Cardiac fibroblast (primary cell): ENCODE measurements around the gene SUN1.

ENCODE experiments used
- DNase-seq, 2 donors: peaks; one replicate each; pipeline versions ENCODE4 v3.0.0 to v3.0.0-alpha.2; 2010; ENCODE audit warnings: low read depth in 2 of 2
- H3K4me3 ChIP-seq, 2 donors: replicated peaks in 1 of 2; 1 replicate in 1 of 2; 2 replicates in 1 of 2; pipeline ENCODE4 v1.5.1; 2011; ENCODE audit warnings: low read depth in 2 of 2, low read length in 2 of 2, mild to moderate bottlenecking in 2 of 2, moderate library complexity in 1 of 2
- TF ChIP-seq, protein P1 (sequence below): IDR thresholded peaks from one replicate; pipeline ENCODE4 v1.5.1; 2011; ENCODE audit warnings: low read depth, mild to moderate bottlenecking, low read length, inconsistent platforms

The SUN1 gene

DNA sequence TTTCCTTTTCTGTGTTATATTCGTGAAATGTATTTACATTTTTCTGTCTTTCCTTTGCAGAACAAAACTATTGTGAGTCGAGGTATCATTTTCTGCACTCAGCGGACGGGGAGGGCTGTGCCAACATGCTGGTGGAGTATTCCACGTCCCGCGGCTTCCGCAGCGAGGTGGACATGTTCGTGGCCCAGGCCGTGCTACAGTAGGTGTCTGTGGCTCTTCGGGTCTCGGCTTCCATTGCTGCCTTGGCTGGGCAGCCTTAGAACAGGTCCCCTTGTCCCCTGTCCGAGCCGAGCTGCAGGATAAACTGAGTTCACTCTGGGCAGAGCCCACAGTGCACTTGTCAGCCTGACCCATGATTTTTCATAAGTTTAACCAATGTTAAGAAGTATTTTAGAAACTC lies 58.6 kb downstream of the SUN1 start:
- no peak for DNase-seq
- no peak overlapping the region for H3K4me3 ChIP-seq
- TF ChIP-seq, protein P1, sequence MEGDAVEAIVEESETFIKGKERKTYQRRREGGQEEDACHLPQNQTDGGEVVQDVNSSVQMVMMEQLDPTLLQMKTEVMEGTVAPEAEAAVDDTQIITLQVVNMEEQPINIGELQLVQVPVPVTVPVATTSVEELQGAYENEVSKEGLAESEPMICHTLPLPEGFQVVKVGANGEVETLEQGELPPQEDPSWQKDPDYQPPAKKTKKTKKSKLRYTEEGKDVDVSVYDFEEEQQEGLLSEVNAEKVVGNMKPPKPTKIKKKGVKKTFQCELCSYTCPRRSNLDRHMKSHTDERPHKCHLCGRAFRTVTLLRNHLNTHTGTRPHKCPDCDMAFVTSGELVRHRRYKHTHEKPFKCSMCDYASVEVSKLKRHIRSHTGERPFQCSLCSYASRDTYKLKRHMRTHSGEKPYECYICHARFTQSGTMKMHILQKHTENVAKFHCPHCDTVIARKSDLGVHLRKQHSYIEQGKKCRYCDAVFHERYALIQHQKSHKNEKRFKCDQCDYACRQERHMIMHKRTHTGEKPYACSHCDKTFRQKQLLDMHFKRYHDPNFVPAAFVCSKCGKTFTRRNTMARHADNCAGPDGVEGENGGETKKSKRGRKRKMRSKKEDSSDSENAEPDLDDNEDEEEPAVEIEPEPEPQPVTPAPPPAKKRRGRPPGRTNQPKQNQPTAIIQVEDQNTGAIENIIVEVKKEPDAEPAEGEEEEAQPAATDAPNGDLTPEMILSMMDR: no peak

DNA sequence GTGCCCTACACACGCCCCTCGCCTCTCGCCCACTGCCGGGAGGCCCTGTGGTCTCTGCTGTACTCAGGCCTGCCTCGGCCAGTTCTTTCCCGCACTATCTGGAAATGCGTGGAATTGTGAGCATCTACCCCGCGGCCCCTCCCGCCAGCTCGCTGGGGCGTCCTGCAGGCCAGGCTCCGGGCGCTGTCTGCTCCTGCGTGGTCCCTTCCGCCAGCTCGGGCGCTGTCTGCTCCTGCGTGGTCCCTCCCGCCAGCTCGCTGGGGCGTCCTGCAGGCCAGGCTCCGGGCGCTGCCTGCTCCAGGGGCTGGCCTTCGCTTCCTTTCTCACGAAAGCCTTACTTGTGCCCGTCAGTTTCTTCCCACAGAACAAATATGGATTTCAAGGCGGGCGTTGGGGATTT lies 59.0 kb downstream of the SUN1 start:
- TF ChIP-seq, protein P1: no peak
- DNase-seq: no peak
- H3K4me3 ChIP-seq: no peak overlapping the region

DNA sequence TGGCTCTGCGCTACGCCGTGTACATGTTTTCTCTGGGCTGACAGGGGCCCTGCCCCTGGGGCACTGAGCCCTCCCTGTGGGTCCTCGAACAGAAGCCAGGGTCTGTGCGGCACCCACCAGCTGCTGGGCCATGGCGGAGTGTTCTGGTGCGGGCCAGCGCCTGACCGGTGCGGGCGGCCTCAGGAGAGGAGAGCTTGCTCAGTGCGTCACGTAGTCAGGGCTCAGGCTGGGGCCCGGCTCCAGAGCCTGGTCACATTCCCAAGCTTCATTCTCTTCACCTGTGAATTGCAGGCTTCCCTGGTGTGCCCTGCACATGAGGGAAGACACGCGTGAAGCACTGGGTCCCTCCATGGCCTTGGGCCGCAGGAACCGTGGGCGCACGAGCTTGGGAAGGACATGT lies 59.5 kb downstream of the SUN1 start:
- no peak for DNase-seq
- no peak overlapping the region for H3K4me3 ChIP-seq
- TF ChIP-seq, protein P1: no peak

DNA sequence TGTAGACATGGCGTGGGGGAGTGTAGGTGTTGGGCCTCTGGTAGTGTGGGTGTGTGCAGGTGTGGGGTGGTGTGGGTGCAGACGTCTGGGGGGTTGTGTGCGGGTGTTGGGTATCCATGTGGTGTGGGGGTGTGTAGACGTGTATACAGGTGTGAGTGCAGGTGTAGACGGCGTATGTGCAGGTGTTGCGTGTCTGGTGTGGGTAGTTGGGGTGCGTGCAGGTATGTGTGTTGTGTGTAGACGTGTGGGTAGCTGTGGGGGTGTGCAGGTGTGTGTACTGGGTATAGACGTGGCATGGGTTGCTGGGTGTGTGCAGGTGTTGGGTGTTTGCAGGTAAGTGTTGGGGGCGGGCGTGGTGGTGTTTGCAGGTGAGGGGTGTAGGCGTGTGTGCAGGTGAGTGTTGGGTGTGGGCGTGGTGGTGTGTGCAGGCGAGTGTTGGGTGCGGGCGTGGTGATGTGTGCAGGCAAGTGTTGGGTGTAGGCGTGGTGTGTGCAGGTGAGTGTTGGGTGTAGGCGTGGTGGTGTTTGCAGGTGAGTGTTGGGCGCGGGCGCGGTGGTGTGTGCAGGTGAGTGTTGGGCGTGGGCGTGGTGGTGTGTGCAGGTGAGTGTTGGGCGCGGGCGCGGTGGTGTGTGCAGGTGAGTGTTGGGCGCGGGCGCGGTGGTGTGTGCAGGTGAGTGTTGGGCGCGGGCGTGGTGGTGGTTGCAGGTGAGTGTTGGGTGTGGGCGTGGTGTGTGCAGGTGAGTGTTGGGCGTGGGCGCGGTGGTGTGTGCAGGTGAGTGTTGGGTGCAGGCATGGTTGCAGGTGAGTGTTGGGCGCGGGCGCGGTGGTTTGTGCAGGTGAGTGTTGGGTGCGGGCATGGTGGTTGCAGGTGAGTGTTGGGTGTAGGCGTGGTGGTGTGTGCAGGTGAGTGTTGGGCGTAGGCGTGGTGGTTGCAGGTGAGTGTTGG lies 60.6 kb downstream of the SUN1 start:
- no peak for DNase-seq
- H3K4me3 ChIP-seq: no peak overlapping the region

DNA sequence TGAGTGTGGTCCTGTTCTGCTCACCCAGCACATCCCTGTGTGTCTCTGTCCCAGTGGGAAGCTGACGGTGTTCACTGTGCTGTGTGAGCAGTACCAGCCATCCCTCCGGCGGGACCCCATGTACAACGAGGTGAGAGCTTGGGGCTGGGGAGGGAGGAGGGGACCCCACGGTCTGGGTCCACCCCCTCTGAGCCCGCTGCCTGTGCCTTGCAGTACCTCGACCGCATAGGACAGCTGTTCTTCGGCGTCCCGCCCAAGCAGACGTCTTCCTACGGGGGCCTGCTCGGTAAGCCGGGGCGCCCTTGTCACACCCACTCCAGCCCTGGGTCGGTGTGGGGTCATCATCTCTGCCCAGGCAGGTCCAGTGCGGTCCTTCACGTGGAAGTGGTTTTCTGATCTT lies 61.4 kb downstream of the SUN1 start:
- TF ChIP-seq, protein P1: no peak
- H3K4me3 ChIP-seq: no peak overlapping the region
- DNase-seq: no peak

More for the DNA sequence above, 60.6 kb downstream of the SUN1 start:
- TF ChIP-seq, protein P1: no peak

DNA sequence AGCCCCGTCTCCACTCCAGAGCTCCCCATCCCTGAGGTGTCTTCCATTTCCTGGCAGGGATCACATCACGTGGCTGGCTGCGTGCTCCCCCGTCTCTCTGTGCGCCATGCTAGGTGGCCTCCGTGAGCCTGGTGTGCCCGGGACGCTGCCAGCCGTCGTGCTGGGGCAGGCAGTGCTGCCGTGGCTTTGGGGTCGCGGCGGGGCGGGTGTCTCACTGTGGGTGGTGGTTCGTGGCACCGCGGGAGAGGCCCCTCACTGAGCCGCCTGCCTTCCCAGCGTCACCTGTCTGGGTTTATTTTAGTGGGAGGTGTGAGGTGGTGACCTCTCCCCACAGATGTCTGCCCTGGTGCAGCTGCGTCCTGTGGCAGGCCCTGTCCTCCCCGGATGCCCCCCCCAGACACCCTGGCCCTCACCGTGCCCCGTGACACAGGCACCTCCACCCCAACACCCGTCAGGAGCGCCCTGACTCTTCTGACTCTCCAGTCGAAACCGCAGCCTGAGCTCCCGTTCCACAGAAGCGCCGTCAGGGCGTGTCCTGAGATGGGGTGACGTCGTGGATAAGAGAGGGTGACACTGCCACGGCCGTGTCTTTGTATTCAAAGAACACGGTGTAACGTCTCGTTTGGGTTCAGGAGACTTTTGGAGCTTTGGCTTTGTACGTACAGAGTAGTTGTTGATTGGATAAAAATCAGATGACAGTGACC lies 62.0 kb downstream of the SUN1 start:
- H3K4me3 ChIP-seq: no peak overlapping the region
- TF ChIP-seq, protein P1: no peak
- DNase-seq: no peak
